KOPT-K1 (cell line): Measurements from ENCODE around the gene SPRY1.

Source experiments
- H3K27ac ChIP-seq: fragments of 200-600 bp; sonication (generic); 2 replicates; pipeline ENCODE4 v1.5.1; 2016; ENCODE audit warnings: antibody characterized with exemption, mild to moderate bottlenecking, low read depth, low read length; ENCODE audit not compliant: poor library complexity, severe bottlenecking
- H3K36me3 ChIP-seq: fragments of 200-600 bp; sonication (generic); 2 replicates; pipeline ENCODE4 v1.5.1; 2017; ENCODE audit warnings: antibody characterized with exemption, mild to moderate bottlenecking, low read length, moderate library complexity; ENCODE audit not compliant: insufficient read depth
- H3K9me3 ChIP-seq: fragments of 200-600 bp; sonication (generic); 2 replicates; pipeline ENCODE4 v1.5.1; 2017; ENCODE audit warnings: antibody characterized with exemption, low read length, mild to moderate bottlenecking; ENCODE audit not compliant: insufficient read depth, poor library complexity, severe bottlenecking

The SPRY1 gene, protein sequence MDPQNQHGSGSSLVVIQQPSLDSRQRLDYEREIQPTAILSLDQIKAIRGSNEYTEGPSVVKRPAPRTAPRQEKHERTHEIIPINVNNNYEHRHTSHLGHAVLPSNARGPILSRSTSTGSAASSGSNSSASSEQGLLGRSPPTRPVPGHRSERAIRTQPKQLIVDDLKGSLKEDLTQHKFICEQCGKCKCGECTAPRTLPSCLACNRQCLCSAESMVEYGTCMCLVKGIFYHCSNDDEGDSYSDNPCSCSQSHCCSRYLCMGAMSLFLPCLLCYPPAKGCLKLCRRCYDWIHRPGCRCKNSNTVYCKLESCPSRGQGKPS

DNA sequence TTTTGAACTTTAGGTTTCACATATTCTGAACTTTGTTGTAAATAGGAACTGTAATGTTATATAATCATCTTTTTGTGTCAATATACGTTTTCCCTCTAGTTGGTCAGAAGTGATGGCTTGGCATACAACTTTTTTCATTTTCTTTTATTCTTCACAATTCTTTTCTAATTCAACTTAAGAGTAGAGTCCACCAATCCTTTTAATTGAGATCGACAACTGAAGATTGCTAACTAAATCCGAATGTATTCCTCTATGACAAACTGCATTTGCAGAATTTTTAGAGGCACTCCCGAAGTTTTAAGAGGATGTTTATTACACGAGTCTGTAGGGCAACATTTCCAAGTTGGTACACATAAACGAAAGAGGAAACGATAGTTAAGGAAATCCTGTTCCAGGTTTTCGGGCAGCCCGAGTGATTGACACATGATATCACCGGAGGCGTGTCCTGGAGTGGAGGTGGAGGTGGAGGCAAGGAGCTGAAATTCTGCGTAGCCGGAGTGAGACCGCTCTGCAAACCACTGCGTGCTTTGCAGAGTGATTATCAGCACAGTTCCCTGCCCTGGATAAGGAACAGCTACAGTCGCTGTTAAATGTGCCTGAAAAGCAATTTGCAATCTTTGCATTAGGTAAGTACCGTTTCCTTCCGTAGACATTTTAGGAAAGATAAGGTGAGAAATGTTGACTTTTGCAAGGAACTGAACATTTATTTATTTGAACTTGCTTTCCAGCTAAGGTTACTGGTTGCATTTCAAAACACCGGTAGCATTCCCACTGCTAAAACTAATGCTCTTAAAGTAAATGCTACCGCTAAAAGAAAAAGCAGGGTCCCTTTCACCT lies at the start of gene SPRY1:
SPRY1 (plus strand) TSS at position 489 of the 837 bp plus-strand sequence. CDS start 4,797 bp downstream, outside the sequence.
- H3K36me3 ChIP-seq = peaks cover 7% of the 10 kb centered on the region
- H3K9me3 ChIP-seq = no peaks in the 10 kb centered on the region
- H3K27ac ChIP-seq = peak within 1 kb of the TSS; percentile 71

DNA sequence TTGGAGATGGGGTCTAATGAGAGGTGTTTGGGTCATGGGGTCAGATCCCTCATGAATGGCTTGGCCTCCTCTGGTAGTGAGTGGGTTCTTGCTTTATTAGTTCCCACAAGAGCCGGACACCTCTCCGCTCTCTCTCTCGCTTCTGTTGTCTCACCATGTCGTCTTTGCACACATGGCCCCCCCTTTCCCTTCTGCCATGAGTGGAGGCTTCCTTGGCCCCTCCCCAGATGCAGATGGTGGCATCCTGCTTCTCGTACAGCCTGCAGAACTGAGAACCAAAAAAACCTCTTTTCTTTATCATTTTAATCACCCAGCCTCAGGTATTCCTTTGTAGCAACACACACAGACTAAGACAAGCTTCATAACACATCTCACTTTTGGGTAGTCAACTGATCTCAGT lies 49.6 kb upstream of the SPRY1 start:
- peak overlapping the region; percentile 31 for H3K27ac ChIP-seq
- H3K9me3 ChIP-seq = no peaks in the 10 kb centered on the region

DNA sequence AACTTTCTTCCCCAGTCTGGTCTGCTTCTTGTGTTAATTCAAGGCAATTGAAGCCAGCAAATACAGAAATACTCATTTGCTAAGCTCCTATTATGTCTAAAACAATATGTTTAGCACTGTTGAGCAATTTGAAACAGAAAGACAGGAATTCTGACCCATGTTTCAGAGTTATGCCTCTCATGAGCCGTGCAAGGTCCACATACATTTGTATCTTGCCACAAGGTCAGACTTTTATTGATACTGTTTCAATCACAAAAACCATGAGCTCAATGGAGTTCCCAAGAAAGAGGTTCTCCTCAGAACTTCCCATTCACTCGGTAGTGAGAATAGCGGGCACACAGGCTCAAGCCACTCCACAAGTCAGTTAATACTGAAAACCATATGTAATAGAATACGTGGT lies 47.6 kb upstream of the SPRY1 start:
- Histone ChIP-seq H3K9me3 (no peaks in the 10 kb centered on the region), H3K27ac (peak overlapping the region; percentile 56), H3K36me3 (no peaks in the 10 kb centered on the region)

More for the DNA sequence above, 49.6 kb upstream of the SPRY1 start:
- H3K36me3 ChIP-seq = no peaks in the 10 kb centered on the region

DNA sequence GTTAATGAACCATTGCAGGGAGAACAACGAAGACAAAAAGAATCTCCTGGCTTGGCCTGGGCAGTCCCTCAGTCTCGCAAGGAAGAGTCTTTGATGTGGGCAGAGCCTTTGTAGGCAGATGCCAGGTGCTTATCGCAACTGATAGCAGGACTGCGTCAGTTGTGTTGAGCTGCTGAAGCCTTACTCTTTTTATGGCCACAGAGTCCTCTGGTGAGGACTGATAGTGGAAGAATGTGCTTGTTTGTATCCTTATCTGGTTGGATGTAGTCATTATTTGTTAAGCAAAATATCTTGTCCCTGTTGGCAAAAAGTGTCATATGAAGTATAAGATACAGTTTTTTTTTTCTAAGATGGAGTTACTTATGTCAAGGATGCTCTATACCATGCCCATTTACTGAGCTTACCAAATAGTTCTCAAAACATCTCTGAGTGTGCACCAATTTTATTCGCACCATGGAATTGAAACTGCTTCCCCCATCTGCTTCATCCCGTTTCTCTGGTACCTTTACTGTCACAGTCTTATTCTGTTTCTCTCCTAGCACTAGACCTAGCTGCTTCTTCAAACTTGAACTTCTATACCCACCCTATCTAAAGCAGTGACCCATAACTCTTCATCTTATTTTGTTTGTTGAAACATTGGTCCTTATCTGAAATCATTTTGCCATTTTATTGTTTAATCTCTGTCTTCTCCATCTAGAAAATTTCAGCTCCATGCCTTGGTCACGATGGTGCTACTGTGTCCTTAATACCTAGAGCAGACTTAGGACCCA lies 47.0 kb upstream of the SPRY1 start:
- H3K9me3 ChIP-seq = no peaks in the 10 kb centered on the region
- no peaks in the 10 kb centered on the region for H3K36me3 ChIP-seq
- peak overlapping the region; percentile 66 for H3K27ac ChIP-seq

DNA sequence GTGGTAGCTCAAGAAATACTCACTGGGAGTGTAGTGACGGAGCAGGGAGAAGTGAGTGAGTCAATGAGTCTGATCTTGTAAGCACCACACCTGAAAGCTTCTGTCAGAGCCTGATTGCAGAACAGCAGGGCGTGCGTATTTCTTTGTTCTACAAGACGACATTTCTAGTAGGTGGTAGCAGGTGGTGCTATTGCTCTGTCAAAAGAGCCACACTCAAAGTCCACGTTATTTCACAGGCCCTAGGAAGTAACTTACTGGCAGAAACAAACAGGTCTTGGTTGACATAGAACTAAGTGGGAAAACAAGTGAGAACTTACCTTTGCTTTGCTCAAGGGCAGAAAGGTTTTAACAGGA lies 46.4 kb upstream of the SPRY1 start:
- Histone ChIP-seq H3K36me3 (no peaks in the 10 kb centered on the region), H3K9me3 (no peaks in the 10 kb centered on the region), H3K27ac (peak overlapping the region; percentile 66)

DNA sequence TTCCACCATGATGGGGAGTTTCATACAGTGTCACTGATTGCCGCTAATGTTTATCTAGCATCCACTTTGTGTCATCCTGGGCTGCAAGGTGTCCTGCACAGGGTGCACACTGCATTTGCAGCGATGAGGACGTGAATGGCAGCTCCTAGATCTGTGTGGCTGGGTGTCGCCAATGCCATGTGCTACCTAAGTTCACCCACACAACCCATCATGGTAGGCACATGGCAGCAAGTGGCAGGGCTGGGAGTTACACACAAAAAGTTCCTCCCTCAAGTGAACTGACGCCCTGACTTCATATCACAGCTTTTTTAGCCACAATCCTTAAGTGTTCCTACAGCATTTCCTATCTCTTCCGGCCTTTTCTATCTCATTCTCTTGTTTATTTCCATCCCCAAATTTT lies 45.9 kb upstream of the SPRY1 start:
- H3K27ac ChIP-seq = peak overlapping the region; percentile 66
- H3K9me3 ChIP-seq = no peaks in the 10 kb centered on the region
- H3K36me3 ChIP-seq = no peaks in the 10 kb centered on the region

DNA sequence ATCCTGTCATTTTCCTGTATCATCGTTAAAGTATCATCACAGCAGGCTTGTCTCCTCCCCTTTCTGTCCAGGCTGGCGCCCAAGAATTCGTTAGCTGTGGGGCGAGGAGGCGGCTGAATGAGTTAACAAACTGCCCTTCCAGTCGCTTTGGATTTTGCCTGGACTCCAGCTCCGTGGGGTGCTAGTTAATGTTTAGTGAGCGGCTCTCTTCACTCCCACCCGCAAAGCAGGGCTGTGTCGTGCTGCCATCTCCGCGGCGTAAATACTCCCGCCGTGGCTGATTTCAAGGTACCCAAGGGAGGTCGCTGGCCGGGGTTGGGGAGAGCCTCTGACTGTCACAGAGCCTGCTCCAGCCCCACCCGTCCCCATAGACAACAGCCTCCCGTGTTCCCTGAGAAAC lies 44.9 kb upstream of the SPRY1 start:
- H3K36me3 ChIP-seq = no peaks in the 10 kb centered on the region
- H3K9me3 ChIP-seq = no peaks in the 10 kb centered on the region
- peak overlapping the region; percentile 34 for H3K27ac ChIP-seq

DNA sequence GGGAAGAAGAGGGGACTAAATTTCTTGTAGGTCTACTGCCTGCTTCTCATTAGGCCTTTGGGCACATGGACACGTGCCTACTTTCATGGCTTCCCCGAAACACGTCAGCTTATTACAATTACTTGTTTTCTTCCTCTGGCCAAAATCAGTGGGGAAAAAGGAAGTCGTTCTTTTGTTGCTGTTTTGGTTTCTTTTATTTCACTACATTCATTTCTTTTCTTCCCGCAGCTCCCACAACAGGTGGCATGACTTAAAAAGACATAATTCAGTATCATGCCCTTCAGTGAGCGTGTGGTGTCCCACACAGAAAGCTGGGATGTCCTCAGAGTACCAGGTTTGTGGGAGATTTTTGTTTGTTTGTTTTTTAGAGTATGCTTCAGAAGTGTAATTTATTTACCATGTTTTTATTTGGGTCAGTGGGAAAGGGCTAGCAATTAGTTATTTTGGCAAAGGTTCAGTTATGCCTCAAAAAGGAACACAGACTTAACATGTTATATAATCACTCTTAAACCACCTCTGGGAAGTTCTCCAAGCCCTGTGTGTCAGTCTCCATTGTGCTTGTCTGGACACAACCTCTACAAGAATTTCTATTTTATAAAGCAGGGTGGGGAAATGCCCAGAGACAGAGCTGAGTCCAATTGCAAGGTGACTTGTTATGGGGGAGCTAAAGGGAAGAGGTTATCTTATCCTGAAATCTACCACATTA lies 44.2 kb upstream of the SPRY1 start:
- no peaks in the 10 kb centered on the region for H3K9me3 ChIP-seq
- no peaks in the 10 kb centered on the region for H3K36me3 ChIP-seq
- H3K27ac ChIP-seq = peak overlapping the region; percentile 34

DNA sequence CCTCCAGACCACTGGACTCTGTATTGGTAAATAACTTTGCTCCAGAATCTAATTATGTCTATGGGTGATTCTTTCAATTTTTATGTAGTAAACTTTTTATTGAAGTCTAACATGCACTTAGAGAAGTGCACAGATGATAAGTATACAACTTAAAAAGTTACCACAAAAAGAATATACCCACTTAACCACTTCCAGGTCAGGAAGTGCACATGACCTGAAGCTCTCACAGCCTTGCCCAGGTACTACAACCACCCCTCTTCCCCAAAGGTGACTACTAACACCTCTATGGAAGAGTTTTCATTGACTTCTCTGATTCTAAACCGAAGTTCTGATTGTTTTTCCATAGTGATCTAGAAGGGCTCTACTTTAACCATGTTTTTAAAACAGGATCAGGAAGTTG lies 43.6 kb upstream of the SPRY1 start:
- no peaks in the 10 kb centered on the region for H3K9me3 ChIP-seq
- peak overlapping the region; percentile 34 for H3K27ac ChIP-seq
- no peaks in the 10 kb centered on the region for H3K36me3 ChIP-seq

DNA sequence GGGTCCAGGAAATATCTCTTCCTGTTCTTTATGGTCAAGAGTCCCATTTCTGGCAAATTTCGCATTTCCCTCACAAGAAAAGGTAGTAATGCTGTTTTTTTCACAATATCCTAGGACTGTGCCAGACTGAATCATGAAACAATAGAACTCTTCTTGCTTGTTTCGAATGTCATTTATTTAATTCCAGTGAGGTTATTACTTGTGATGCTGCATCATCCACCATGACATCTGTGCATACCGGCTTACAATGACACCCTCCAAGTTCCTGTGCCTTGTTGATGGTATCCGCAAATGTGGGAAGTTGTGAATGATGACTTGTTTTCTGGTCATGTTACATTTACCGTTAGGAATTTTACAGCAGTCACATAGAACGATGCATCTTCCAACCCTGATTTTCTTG lies 42.9 kb upstream of the SPRY1 start:
- Histone ChIP-seq H3K27ac (no peak overlapping the region), H3K36me3 (no peaks in the 10 kb centered on the region), H3K9me3 (no peaks in the 10 kb centered on the region)

DNA sequence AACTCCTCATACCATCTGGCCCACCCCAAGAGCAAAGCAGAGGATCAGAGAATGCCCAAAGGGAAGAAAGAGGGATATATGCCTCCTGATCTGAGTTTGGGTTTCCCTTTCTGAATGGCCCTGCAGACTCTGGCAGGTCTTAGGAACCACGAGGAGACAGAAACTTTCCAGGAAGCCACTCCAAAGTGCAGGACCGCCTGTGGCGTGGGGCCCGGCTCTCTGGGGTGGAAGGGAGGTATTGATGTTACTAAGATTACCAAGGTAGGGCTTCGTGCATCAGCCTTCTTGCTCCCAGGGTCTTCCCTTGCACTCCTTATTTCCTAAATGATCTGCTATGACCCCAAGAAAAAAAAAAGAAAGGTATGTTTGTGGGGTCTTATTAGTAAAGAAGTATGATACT lies 41.9 kb upstream of the SPRY1 start:
- H3K36me3 ChIP-seq = no peaks in the 10 kb centered on the region
- no peak overlapping the region for H3K27ac ChIP-seq
- H3K9me3 ChIP-seq = no peaks in the 10 kb centered on the region

DNA sequence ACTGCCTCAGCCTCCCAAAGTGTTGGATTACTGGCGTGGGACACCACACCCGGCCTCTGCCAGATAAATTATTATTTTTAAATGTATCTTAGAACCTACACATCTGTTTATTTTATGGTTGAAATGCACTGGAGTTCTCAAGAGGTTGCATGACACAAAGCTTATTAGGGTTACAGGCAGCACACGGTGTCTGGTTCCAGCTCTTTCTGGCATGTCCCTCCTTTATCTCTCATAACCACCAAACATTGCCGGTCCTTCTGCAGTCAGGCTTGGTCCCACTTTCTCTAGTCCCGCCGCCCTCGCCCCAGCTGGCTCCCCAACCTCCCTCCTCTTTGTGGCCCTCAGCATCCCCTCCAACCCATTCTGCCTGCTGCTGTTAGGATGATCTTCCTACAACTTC lies 39.7 kb upstream of the SPRY1 start:
- Histone ChIP-seq H3K9me3 (peaks cover 3% of the 10 kb centered on the region), H3K36me3 (no peaks in the 10 kb centered on the region), H3K27ac (no peak overlapping the region)

DNA sequence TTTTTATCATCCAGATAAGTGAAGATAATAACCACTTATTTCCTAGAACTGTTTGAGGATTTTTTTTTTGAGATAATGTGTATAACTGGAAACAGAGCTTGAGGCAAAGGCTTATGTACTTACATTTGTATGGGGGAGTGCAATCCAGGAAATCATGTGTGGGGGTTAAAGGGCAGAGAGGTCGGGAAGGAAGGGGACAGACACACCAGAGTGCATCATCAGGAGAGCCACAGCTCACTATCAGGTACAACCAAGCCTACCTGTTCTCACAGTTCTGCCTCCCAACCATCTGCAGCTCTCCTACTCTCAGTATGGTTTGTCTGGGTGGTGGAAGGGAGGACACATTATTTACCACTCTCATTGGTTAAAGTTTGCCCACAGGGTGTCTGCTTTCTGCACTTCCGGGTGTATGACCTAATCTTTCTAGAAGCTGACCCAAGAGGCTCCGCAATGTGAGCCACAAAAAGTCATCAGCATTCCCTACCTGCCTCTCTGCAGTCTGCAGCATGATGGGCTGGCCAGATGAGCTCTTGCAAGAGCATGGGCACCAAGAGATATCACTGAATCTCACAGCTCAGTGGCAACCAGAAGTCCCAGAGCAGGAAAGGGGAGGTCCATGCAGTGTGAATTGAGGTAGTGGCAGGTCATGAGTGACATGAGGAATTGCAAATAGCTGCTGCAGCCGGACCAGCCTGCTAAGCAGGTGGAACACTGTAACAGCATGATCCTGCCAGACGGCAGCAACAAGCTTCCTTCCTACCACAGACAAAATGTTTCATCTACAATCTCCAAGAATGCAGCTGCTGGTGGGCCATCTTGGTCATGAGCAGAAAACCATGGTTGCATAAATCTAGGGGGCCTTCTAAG lies 36.9 kb upstream of the SPRY1 start:
- Histone ChIP-seq H3K9me3 (peaks cover 7% of the 10 kb centered on the region), H3K27ac (no peak overlapping the region), H3K36me3 (no peaks in the 10 kb centered on the region)
